Stimulated activated CD8-positive, alpha-beta memory T cell treated with anti-CD3 and anti-CD28 coated beads, Interleukin-15, amount 100 ng/mL, for 24 hours (primary cell): Measurements from ENCODE around the gene RPLP2.

ENCODE experiments used
- DNase-seq: peaks from one replicate; pipeline ENCODE4 v3.0.0-alpha.2; 2020; ENCODE audit warnings: low read depth

RPLP2 gene

GRCh38 chr11:803770-804598 is 5.8 kb upstream of the RPLP2 start:
- DNase-seq = no peak

DNA sequence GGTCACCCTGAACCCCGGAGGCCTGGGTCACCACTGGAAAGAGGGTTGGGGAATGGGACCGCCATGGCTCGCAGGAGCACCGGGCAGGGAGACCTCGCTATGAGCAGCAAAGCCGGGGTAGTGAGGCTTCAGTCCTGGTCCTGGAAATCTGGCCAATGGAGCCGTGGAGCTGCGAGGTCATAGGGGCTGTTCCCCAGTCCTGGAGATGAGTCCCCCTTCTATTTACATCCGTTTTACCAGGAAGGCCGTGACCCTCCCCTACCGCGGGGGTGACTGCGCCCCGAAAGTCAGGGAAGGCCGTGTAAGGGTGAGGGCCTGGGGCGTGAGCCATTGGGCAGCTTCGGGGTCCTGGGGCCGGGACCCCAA is 5.2 kb upstream of the RPLP2 start:
- DNase-seq = no peak

- no peak for DNase-seq
Measured at GRCh38 chr11:808427-809286, 1.1 kb upstream of the RPLP2 start.

- no peak for DNase-seq
Measured at GRCh38 chr11:810040-810567, 337 bp downstream of the RPLP2 start.

DNA sequence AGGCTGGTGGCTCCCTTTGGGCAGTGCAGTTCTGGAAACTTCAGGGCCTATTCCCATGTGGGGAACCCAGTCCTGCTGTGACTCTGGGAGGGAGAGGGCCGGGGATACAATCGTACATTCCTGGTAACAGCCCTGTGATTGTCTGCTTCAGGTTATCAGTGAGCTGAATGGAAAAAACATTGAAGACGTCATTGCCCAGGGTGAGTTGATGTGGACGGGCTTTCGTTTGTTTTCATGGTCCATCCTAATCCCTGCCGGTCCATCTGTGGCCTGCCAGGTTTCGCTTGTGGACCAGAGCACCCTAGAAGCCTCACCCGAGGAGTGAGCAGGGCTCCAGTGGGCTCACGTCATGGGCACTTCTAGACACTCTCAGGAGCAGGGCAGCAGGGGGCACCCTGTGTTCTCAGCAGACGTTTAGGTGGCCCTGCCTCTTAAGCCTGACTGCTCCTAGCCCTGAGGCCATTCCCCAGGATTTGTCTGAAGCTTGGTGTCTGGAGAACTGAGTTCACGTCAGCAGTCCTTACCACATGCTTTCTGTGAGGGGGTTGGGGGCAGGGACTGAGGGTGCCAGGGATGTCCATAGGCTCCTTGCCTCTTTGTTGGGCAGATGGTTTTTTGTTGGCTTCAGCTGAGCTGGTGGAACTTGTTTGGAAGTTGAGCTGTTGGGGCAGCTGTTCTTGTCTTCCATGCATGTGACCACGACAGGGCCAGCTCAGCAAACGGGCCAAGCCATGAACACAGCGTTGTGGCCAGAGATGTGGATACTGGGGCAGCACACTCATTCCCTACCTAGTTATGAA is 1.9 kb downstream of the RPLP2 start:
- DNase-seq = no peak

- DNase-seq = no peak
Measured at GRCh38 chr11:812390-812789, 2.6 kb downstream of the RPLP2 start.

GRCh38 chr11:813072-813455 is 3.3 kb downstream of the RPLP2 start:
- no peak for DNase-seq

DNA sequence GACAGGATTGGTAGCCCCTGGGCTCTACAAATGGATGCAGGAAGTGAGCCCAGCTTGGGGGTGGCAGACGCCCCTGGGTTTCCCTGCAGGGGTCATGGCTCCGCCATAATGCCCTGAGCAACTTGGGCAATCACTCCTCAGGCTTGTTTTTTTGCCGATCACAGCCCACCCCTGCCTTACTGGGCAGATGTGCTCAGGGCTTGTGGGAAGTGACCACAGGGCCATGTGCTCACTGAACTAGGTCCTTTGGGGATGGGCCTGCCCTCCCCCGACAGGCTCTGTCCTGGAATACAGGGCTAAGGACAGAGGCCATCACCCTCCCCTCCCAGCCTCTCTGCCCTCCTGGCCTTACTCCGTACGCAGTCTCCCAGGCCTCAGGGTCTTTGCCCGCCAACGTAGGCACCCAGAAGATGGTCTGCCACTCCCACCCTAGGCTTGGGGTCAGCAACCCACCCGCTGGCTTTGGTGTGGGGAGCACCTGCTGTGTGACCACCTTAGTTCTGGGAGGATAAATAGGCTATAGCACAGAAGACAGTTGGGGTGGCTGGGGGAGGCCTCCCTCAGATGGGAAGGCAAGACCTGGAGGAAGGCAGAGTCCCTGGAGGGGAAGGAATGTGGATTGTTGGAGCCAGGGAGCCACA is 3.8 kb downstream of the RPLP2 start:
- DNase-seq = no peak

DNA sequence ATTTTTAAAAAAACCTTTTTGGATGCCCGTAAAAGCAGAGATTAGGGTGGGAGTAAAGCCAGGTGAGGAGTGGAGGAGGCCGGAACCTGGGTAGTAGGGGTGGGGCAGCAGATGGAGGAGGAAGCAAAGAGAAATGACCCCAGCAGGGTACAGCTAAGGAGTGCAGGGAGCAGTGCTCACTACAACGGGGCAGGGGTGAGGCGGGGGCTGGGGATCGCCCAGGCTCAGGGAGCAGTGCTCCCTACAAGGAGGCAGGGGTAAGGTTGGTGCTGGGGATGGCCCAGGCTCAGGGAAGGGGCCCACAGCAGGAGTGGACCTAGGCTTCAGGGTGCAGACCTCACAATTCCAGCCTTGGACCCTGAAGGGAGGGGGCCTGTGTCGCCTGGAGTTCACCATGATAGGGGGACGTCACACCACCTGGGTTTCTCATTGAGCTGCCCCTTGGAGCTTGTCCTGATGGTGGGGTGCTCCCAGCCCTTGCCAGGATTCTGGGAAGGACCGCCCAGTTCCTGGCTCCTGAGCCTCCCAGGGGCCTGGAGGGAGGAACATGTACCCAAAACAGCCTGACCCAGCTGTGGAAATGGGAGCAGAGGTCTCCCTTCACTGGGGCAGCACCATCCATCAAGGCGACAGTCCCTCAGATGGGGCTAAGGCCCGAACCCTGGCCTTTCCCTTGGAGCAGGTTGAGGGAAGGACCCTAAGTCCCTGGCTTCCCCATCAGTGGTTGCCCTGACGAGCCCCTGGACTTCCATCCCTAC is 6.1 kb downstream of the RPLP2 start:
- DNase-seq = no peak

DNA sequence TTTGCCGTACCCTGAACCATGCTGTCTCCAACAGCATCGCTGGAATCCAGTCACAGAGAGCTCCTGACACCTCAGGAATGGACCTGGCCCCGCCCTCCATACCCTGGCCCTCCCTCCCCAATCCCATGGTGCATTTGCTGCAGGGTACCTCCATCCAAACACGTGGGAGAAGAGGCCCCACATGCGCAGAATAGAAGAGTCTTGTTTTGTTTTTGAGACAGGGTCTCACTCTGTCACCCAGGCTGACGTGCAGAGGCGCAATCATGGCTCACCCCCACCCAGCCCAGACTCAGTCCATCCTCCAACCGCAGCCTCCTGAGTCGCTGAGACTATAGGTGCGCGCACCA is 6.6 kb downstream of the RPLP2 start:
- no peak for DNase-seq

DNA sequence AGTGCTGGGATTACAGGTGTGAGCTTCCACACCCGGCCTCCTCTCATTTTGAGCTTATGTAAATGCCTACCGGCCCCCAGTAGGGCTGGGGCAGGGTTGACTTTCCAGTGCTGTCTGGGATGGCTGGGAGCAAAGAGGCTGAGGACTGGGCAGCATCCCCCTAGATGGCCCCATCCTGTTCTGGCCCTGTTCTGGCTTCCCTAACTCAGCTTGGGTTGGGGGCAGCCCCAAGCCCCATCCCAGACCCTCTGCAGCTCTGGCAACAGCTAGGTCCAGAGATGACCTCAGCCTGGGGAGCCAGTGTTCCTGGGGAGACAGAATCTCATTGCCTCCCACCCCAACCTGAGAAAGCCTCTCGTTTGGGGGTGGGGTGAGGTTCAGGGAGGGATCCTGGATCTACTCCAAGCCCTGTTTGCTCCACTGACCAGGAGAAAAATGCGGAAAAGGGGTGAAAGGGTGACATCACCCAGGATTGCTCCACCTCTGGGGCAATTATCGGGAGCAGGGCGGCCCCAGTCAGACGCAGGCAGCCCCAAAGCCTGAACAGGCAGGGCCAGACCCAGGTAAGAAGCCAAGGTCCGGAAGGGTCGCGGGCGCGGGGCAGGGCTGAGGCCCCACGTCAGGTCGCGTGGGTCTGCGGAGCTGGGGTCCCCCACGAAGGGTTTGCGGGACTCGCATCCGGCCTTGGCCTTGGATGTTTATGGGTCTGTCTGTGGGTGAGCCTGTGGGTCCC is 8.8 kb downstream of the RPLP2 start, which contains the start of gene PNPLA2:
PNPLA2 (plus strand) TSS at position 519 of the 733 bp plus-strand sequence. CDS start 805 bp downstream, outside the sequence.
- DNase-seq = no peak

DNA sequence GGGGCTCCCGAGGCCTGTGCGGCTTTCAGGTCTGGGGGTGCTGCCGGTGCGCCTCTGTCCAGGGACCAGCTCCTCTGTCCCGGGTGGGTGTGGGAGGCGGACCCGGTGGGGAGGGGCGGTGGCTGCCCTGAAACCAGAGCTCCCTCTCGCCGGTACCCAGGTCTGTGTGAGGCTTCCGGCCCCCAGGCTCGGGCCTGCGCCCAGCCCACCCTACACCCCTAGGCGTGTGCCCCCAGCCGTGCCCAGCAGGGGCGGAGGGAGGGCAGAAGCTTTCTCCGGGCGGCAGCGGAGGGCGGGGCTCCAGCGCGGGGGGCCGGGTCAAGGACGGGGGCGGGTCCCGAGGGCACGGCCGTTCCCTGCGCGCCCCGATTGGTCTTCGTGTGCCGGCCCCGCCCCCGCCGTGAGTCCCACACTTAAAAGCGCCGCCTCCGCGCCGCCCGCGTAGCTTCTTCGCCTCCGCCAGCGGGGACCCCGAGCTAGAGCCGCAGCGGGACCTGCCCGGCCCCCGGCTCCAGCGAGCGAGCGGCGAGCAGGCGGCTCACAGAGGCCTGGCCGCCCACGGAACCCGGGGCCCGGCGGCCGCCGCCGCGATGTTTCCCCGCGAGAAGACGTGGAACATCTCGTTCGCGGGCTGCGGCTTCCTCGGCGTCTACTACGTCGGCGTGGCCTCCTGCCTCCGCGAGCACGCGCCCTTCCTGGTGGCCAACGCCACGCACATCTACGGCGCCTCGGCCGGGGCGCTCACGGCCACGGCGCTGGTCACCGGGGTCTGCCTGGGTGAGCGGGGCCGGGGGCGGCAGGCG is 9.6 kb downstream of the RPLP2 start:
- peak; percentile 88 for DNase-seq

DNA sequence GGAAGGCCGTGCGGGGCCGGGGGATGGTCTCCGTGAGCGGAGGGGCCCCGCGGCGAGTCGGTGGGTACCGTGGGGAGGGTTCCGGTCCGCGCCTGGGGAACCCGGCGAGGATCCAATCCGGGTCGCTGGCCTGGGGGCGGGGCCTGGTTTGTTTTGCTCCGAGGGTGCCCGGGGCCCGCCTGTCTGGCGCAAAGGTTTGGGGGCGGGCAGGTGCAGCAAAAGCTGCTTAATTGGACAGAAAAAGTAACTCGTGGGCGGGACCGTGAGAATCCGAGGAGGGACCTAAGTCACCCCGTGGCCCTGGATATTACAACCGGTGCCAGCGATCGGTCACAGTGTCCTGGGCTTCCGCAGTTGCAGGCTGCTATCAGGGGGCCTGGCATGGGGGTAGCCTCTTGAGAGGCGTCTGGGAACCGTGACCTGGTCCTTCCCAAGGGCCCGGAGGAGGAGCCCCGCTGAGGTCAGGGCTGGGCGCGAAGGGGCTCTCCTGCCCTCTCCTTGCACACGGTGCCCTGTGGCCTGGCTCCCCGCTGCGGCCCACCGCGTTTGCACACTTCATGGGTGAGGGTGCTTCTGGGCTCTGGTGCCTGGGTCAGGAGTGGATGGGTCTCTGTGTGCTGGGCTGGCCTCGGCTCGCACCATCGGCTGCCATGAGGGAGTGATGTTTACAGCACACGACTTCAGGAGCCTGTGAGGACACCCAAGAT is 10.3 kb downstream of the RPLP2 start:
- peak; percentile 76 for DNase-seq

DNA sequence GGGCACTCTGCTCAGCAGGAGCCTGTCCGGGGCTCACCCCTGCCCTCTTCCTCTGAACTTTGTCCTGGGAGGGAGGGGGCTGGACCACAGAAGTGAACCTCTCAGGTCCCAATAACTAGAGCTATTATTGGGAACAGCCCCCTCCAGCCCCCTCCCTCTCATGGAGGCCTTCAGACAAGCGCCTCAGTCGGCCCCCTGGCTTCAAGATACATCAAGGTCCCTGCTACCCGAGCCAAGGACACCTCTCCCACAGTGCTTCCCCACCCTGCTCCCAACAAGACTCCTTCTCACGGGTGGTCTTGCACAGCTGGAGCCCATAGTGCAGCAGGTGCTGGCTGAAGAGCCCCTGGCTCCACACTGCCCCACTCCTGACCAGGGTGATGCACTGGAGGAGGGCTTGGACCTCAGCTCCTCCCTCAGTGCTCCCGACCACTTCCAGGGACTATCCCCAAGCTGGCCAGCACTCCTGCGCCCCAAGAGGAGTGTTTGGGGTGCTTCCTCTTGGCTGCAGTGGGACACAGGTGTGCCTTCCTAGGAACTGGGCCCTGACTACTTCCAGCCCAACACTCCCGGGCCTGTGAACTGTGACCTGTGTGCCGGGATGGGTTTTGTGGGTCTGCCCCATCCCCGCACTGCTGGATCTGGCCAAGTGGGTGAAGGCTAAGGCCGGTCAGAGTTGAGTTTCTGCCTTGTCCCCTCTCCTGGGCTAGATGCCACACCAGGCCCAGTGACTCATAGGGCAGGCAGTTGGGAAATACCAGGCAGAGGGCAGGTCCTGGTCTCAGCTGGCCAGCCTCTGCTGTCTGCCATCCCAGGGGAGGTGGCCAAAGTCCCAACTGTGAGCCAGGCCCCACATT is 11.1 kb downstream of the RPLP2 start:
- DNase-seq = no peak

DNA sequence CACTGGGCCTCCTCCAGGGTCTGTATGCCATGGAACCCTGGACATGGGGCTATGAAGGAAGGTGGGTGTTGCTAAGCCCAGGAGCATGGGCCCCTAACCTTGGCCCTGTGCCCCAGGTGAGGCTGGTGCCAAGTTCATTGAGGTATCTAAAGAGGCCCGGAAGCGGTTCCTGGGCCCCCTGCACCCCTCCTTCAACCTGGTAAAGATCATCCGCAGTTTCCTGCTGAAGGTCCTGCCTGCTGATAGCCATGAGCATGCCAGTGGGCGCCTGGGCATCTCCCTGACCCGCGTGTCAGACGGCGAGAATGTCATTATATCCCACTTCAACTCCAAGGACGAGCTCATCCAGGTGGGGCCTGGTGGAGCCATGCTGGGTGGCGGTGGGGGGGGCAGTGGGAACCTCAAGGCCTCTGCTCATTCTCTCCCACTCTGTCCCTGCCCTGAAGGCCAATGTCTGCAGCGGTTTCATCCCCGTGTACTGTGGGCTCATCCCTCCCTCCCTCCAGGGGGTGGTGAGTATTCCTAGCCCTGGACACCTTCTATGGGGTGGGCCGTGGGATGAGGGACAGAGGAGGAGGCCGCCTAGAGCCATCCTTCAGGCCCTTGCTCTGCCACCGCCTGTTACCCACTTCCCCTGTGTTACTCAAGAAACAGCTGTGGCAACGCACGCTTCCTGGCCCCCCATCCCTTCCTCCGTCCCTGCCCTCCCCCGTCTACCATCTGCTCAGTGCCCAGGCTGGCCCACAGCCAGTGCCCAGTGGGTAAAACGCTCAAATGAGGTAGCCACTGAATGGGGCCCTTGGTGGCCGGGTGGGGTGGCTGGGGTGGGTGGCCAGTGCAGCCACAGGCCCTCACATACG is 12.0 kb downstream of the RPLP2 start:
- DNase-seq = no peak

- no peak for DNase-seq
Measured at GRCh38 chr11:823441-824291, 13.9 kb downstream of the RPLP2 start.
